HCT116 (cell line): ENCODE results near the gene PSME1.

Source experiments
- CBX3 ChIP-seq: IDR thresholded peaks from 2 replicates; pipeline ENCODE4 v1.6.1; 2012; ENCODE audit warnings: low read depth
- EZH2 ChIP-seq: fragments of 200-600 bp; sonication (generic); IDR thresholded peaks from 2 replicates; pipeline ENCODE4 v1.6.1; 2017; ENCODE audit warnings: antibody characterized with exemption, mixed run types
- POLR2A ChIP-seq: IDR thresholded peaks from 2 replicates; pipeline ENCODE4 v1.7.0; 2011; ENCODE audit warnings: borderline replicate concordance; ENCODE audit not compliant: insufficient read depth, insufficient read length; ENCODE audit errors: extremely low read depth
- POLR2AphosphoS5 ChIP-seq: IDR thresholded peaks from 2 replicates; pipeline ENCODE4 v1.6.1; 2011; ENCODE audit warnings: mild to moderate bottlenecking, low read depth, low read length, moderate library complexity
- RAD21 ChIP-seq: IDR thresholded peaks from 2 replicates; pipeline ENCODE4 v1.6.1; 2012; ENCODE audit warnings: low read depth, mild to moderate bottlenecking
- REST ChIP-seq: IDR thresholded peaks from 2 replicates; pipeline ENCODE4 v1.6.1; 2012; ENCODE audit warnings: low read depth
- SP1 ChIP-seq: IDR thresholded peaks from 2 replicates; pipeline ENCODE4 v1.6.1; 2012; ENCODE audit warnings: low read depth
- SRF ChIP-seq: IDR thresholded peaks from 2 replicates; pipeline ENCODE4 v1.6.1; 2012; ENCODE audit warnings: low read depth
- TF ChIP-seq, protein P1 (sequence below), 3 experiments: fragments of 200-600 bp in 1 of 3; sonication (generic) in 1 of 3; IDR thresholded peaks in 2 of 3; conservative IDR thresholded peaks in 1 of 3; 2 replicates each; pipeline ENCODE4 v1.5.1; 2012 to 2017; ENCODE audit warnings: low read depth in 2 of 3, low read length in 2 of 3, antibody characterized with exemption in 1 of 3, borderline replicate concordance in 1 of 3, control low read depth in 1 of 3, mild to moderate bottlenecking in 1 of 3, mixed read lengths in 1 of 3, mixed run types in 1 of 3, moderate library complexity in 1 of 3; ENCODE audit not compliant: insufficient read depth in 1 of 3
- TF ChIP-seq, protein P2 (sequence below): IDR thresholded peaks from 2 replicates; pipeline ENCODE4 v1.6.1; 2012

DNA sequence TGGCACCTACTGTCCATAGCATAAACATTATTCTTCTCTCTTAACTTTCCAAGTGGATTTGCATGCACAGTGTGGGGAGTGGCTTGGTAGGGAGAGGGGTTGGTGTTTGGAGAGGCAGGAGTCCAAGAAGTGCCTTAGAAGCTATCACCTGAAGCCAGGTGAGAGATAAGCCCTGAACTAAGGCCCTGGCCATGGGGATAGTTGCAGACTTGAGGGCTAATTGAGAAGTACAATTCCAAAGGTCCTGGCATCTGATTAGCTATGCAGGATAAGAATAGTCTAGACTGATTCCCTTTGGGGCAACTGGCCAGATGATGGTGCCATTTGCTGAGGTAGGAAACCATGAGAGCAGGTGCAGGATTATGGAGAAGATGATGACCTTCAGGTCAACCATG lies 43.9 kb upstream of the PSME1 start:
- TF ChIP-seq CBX3 (no peak), RAD21 (no peak), EZH2 (no peak), SP1 (no peak), REST (no peak), POLR2A (no peak), POLR2AphosphoS5 (no peak), SRF (no peak)
- TF ChIP-seq, protein P1, sequence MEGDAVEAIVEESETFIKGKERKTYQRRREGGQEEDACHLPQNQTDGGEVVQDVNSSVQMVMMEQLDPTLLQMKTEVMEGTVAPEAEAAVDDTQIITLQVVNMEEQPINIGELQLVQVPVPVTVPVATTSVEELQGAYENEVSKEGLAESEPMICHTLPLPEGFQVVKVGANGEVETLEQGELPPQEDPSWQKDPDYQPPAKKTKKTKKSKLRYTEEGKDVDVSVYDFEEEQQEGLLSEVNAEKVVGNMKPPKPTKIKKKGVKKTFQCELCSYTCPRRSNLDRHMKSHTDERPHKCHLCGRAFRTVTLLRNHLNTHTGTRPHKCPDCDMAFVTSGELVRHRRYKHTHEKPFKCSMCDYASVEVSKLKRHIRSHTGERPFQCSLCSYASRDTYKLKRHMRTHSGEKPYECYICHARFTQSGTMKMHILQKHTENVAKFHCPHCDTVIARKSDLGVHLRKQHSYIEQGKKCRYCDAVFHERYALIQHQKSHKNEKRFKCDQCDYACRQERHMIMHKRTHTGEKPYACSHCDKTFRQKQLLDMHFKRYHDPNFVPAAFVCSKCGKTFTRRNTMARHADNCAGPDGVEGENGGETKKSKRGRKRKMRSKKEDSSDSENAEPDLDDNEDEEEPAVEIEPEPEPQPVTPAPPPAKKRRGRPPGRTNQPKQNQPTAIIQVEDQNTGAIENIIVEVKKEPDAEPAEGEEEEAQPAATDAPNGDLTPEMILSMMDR (IDR thresholded peaks at IDR 0.05 in 2 of 3, conservative IDR thresholded peaks at IDR 0.05 in 1 of 3; ENCODE audit: borderline replicate concordance in 1 of 3, insufficient read depth in 1 of 3, low read depth in 2 of 3, low read length in 2 of 3) = no peak
- TF ChIP-seq, protein P2, sequence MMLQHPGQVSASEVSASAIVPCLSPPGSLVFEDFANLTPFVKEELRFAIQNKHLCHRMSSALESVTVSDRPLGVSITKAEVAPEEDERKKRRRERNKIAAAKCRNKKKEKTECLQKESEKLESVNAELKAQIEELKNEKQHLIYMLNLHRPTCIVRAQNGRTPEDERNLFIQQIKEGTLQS = no peak
